Testis (tissue), 2 donors: Measurements from ENCODE around the gene LRWD1.
"Not testable (repeated sequence)": the region's sequence is repeated elsewhere in the genome, so short reads cannot be mapped to it uniquely, and the experiment has no call there.

Experiments
- CTCF ChIP-seq, 3 experiments: fragments of 450-650 bp in 2 of 3; fragments of 200-600 bp in 1 of 3; sonication (generic) in 1 of 3; IDR thresholded peaks; one replicate each; pipeline ENCODE4 v1.5.1; 2016 to 2019; ENCODE audit warnings: antibody characterized with exemption in 3 of 3, mild to moderate bottlenecking in 2 of 3, moderate library complexity in 1 of 3
- POLR2A ChIP-seq: fragments of 450-650 bp; IDR thresholded peaks from one replicate; pipeline ENCODE4 v1.6.1; 2017; ENCODE audit warnings: antibody characterized with exemption, mild to moderate bottlenecking, moderate library complexity

GRCh38 chr7:102510575-102510974 lies 45.8 kb downstream of the LRWD1 start:
- not testable (repeated sequence) for TF ChIP-seq CTCF (IDR thresholded peaks at IDR 0.05); POLR2A
